ENCODE results near the gene SGK1. TPM values are rescaled to one million over a fixed set of nuclear protein-coding genes. Genes with fewer than 3 reads are reported as not detected.

The SGK1 gene
- total and polyA plus RNA-seq, 3 donors from 2014 or later = 91.3 to 208 (median 154) TPM

- Histone ChIP-seq H3K9me3 (no peaks in the 10 kb centered on the region), H3K36me3 (ENCODE audit: low read depth, missing control alignments) (no peaks in the 10 kb centered on the region), H3K4me1 (peaks cover 20% of the 10 kb centered on the region), H3K27ac (peak overlapping the region in 1 of 2 donors; percentile 6), H3K27me3 (no peaks in the 10 kb centered on the region), H3K4me3 (no peak overlapping the region)
- TF ChIP-seq, protein P1, sequence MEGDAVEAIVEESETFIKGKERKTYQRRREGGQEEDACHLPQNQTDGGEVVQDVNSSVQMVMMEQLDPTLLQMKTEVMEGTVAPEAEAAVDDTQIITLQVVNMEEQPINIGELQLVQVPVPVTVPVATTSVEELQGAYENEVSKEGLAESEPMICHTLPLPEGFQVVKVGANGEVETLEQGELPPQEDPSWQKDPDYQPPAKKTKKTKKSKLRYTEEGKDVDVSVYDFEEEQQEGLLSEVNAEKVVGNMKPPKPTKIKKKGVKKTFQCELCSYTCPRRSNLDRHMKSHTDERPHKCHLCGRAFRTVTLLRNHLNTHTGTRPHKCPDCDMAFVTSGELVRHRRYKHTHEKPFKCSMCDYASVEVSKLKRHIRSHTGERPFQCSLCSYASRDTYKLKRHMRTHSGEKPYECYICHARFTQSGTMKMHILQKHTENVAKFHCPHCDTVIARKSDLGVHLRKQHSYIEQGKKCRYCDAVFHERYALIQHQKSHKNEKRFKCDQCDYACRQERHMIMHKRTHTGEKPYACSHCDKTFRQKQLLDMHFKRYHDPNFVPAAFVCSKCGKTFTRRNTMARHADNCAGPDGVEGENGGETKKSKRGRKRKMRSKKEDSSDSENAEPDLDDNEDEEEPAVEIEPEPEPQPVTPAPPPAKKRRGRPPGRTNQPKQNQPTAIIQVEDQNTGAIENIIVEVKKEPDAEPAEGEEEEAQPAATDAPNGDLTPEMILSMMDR (IDR thresholded peaks at IDR 0.05) = no peak
- TF ChIP-seq POLR2A (IDR thresholded peaks at IDR 0.05) = no peak
- DNase-seq = no peak
- intact Hi-C loops (cut with DNase I; ENCODE audit: low total_unique reads) = loop anchor here (5.0 to 10.0 kb wide), 2 partner anchors 468 to 645 kb away; no protein-coding TSS in a partner anchor
- 53 to 83% methylated on average over 1 of the region's 1 CpG for WGBS, 2 donors
These were observed 140.7 kb downstream of the SGK1 start for GRCh38 chr6:134177236-134177635.

- H3K27ac ChIP-seq = peak overlapping the region; percentile 98
- no peaks in the 10 kb centered on the region for H3K36me3 ChIP-seq (ENCODE audit: low read depth, missing control alignments)
- DNase-seq = peak; percentile 64
- peak overlapping the region; percentile 59 to 94 for H3K4me3 ChIP-seq
- peaks cover 26% of the 10 kb centered on the region for H3K4me1 ChIP-seq
- no peaks in the 10 kb centered on the region for H3K9me3 ChIP-seq
- H3K27me3 ChIP-seq = no peaks in the 10 kb centered on the region
- intact Hi-C loops (cut with DNase I; ENCODE audit: low total_unique reads) = loop anchor here (5.0 to 10.0 kb wide), 2 partner anchors 468 to 646 kb away; no protein-coding TSS in a partner anchor
- TF ChIP-seq POLR2A (IDR thresholded peaks at IDR 0.05) = no peak
- TF ChIP-seq, protein P1 (IDR thresholded peaks at IDR 0.05) = no peak
- WGBS, 2 donors = 11 to 22% methylated on average over 7 to 35 of the region's 35 CpGs
These were observed 141.5 kb downstream of the SGK1 start for GRCh38 chr6:134176264-134176975.

DNA sequence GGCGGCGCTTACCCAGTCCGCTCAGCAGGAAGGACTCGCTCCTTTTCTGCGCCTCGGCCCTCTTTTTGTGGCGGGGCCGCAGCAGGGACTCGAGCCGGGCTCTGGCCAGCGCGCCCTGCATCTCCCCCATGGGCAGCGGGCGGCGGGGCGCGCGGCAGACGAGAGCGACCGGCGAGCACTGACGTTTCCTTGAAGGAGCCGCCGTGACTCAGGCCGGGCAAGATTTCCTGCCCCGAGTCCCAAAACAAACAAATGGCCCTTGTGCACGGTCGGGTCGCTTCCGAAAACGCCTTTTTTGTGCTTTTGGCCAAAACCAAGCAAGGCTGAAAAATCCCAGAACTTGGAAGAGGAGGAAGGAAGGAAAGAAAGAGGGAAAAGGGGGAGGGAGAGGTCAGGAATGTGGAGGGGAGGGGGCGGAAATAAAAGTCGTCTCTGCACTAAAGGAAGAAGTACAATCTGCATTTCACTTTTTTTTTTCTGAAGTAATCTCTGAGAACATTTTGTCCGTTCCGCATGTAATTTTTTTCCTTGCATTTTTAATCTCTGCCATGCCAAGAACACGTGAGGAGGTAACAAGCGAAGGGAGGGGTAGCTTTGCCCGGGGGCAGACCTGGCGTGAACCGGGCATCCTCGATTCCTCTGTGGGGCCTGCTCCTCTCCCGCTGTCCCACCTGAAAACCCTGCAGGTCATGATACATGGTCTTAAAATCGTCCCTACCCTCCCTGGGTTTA lies 142.2 kb downstream of the SGK1 start:
- H3K27me3 ChIP-seq = no peaks in the 10 kb centered on the region
- DNase-seq = peak; percentile 67

GRCh38 chr6:134174672-134175531 lies 143.0 kb downstream of the SGK1 start:
- TF ChIP-seq, protein P1 (IDR thresholded peaks at IDR 0.05) = peak in 2 of 3 experiments; percentile 2 to 3
- TF ChIP-seq POLR2A (IDR thresholded peaks at IDR 0.05) = peak; percentile 88
- 0% methylated on average over 18 to 75 of the region's 100 CpGs for WGBS, 2 donors
- peaks cover 32% of the 10 kb centered on the region for H3K4me1 ChIP-seq
- H3K9me3 ChIP-seq = no peaks in the 10 kb centered on the region
- H3K36me3 ChIP-seq (ENCODE audit: low read depth, missing control alignments) = no peaks in the 10 kb centered on the region
- H3K4me3 ChIP-seq = peak overlapping the region; percentile 59 to 94
- H3K27me3 ChIP-seq = no peaks in the 10 kb centered on the region
- intact Hi-C loops (cut with DNase I; ENCODE audit: low total_unique reads) = loop anchor here (5.0 to 10.0 kb wide), 2 partner anchors 470 to 647 kb away; no protein-coding TSS in a partner anchor
- DNase-seq = peak; percentile 96
- H3K27ac ChIP-seq = peak overlapping the region; percentile 98

More for the DNA sequence above, 142.2 kb downstream of the SGK1 start:
- intact Hi-C loops (cut with DNase I; ENCODE audit: low total_unique reads) = loop anchor here (5.0 to 10.0 kb wide), 2 partner anchors 469 to 647 kb away; no protein-coding TSS in a partner anchor
- TF ChIP-seq, protein P1 (IDR thresholded peaks at IDR 0.05) = no peak
- TF ChIP-seq POLR2A (IDR thresholded peaks at IDR 0.05) = no peak
- H3K9me3 ChIP-seq = no peaks in the 10 kb centered on the region
- 0% methylated on average over 31 to 44 of the region's 44 CpGs for WGBS, 2 donors
- no peaks in the 10 kb centered on the region for H3K36me3 ChIP-seq (ENCODE audit: low read depth, missing control alignments)
- H3K4me3 ChIP-seq = peak overlapping the region; percentile 59 to 94
- peaks cover 29% of the 10 kb centered on the region for H3K4me1 ChIP-seq
- peak overlapping the region; percentile 98 for H3K27ac ChIP-seq

All from testis (tissue), 3 donors.